Stomach smooth muscle (tissue), 2 donors: ENCODE data around the gene SUN5.

Experiments
- H3K27ac ChIP-seq: one replicate; pipeline ENCODE4 v1.7.0; 2013; ENCODE audit warnings: mild to moderate bottlenecking, low read length, inconsistent platforms
- H3K27me3 ChIP-seq, 2 donors: one replicate each; pipeline ENCODE4 v1.7.0; 2013; ENCODE audit warnings: low read length in 2 of 2; ENCODE audit not compliant: insufficient read depth in 2 of 2, control insufficient read depth in 1 of 2
- H3K36me3 ChIP-seq, 2 donors: one replicate each; pipeline ENCODE4 v1.7.0; 2013; ENCODE audit warnings: low read length in 2 of 2; ENCODE audit not compliant: control insufficient read depth in 2 of 2, insufficient read depth in 2 of 2
- H3K4me1 ChIP-seq: one replicate; pipeline ENCODE4 v1.7.0; 2013; ENCODE audit warnings: low read length; ENCODE audit not compliant: control insufficient read depth, insufficient read depth
- H3K4me3 ChIP-seq, 2 donors: one replicate each; pipeline ENCODE4 v1.7.0; 2013; ENCODE audit warnings: low read length in 2 of 2
- H3K9ac ChIP-seq, 2 donors: one replicate each; pipeline ENCODE4 v1.7.0; 2013; ENCODE audit warnings: low read length in 2 of 2, mild to moderate bottlenecking in 1 of 2
- H3K9me3 ChIP-seq, 2 donors: one replicate each; pipeline ENCODE4 v1.7.0; 2013; ENCODE audit warnings: low read length in 2 of 2; ENCODE audit not compliant: control insufficient read depth in 2 of 2
- donor health status: healthy.
- donor health status: Pancreatic carcinoma.

SUN5 gene

DNA sequence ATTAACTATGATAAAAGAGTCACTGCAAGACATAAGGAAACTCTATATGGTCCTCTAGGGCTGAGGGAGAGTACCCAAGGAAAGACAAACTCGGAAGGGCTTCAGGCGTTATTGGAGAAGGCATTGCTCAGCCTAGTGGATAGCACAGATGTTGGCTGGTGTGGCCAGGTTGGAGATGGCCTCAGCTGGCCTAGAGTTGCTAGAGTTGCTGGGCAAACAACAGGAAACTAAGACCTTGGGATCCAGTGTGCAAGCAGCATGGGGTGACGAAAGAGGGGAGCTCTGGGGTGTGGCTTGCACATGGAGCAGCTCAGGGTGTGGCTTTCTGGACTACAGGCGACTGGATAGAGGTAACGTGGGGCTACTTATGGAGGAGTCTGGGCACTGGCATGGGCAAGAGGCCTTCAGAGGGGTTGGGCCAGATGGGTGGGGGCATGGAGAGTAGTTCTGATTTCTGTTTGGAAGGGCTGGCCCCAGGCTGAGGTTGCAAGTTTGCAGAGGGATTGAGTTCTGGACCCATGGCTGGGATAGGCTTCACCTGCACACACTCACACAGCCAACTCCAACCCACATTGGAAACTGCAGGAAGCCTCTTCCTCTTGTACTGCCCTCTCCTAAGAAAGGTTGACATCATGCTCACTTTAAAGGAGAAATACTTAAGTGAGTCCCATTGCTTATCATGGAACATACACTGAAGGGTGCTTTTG lies 22.0 kb upstream of the SUN5 start:
- no peaks in the 10 kb centered on the region for H3K9me3 ChIP-seq
- H3K4me1 ChIP-seq: no peaks in the 10 kb centered on the region
- H3K9ac ChIP-seq: no peak overlapping the region
- no peak overlapping the region for H3K4me3 ChIP-seq
- no peaks in the 10 kb centered on the region for H3K36me3 ChIP-seq
- H3K27ac ChIP-seq: no peak overlapping the region
- no peaks in the 10 kb centered on the region for H3K27me3 ChIP-seq

- H3K4me3 ChIP-seq: no peak overlapping the region
Measured at GRCh38 chr20:33025318-33025876, 21.2 kb upstream of the SUN5 start.

GRCh38 chr20:33024609-33025317 lies 20.5 kb upstream of the SUN5 start:
- H3K27ac ChIP-seq: no peak overlapping the region
- no peak overlapping the region for H3K9ac ChIP-seq
- H3K4me1 ChIP-seq: no peaks in the 10 kb centered on the region
- H3K27me3 ChIP-seq: no peaks in the 10 kb centered on the region
- no peaks in the 10 kb centered on the region for H3K36me3 ChIP-seq
- H3K9me3 ChIP-seq: no peaks in the 10 kb centered on the region
- H3K4me3 ChIP-seq: no peak overlapping the region

More at GRCh38 chr20:33025318-33025876, 21.2 kb upstream of the SUN5 start:
- Histone ChIP-seq H3K27me3 (no peaks in the 10 kb centered on the region), H3K9me3 (no peaks in the 10 kb centered on the region), H3K9ac (no peak overlapping the region), H3K36me3 (no peaks in the 10 kb centered on the region), H3K4me1 (no peaks in the 10 kb centered on the region), H3K27ac (no peak overlapping the region)

GRCh38 chr20:33024243-33024560 lies 20.0 kb upstream of the SUN5 start:
- H3K27me3 ChIP-seq: no peaks in the 10 kb centered on the region
- no peak overlapping the region for H3K27ac ChIP-seq
- no peaks in the 10 kb centered on the region for H3K4me1 ChIP-seq
- H3K9me3 ChIP-seq: no peaks in the 10 kb centered on the region
- no peak overlapping the region for H3K4me3 ChIP-seq
- H3K9ac ChIP-seq: no peak overlapping the region
- no peaks in the 10 kb centered on the region for H3K36me3 ChIP-seq

- Histone ChIP-seq H3K27me3 (no peaks in the 10 kb centered on the region), H3K36me3 (no peaks in the 10 kb centered on the region), H3K9ac (no peak overlapping the region), H3K9me3 (no peaks in the 10 kb centered on the region), H3K4me1 (no peaks in the 10 kb centered on the region), H3K27ac (no peak overlapping the region), H3K4me3 (no peak overlapping the region)
Measured at GRCh38 chr20:33023439-33024242, 19.4 kb upstream of the SUN5 start.

DNA sequence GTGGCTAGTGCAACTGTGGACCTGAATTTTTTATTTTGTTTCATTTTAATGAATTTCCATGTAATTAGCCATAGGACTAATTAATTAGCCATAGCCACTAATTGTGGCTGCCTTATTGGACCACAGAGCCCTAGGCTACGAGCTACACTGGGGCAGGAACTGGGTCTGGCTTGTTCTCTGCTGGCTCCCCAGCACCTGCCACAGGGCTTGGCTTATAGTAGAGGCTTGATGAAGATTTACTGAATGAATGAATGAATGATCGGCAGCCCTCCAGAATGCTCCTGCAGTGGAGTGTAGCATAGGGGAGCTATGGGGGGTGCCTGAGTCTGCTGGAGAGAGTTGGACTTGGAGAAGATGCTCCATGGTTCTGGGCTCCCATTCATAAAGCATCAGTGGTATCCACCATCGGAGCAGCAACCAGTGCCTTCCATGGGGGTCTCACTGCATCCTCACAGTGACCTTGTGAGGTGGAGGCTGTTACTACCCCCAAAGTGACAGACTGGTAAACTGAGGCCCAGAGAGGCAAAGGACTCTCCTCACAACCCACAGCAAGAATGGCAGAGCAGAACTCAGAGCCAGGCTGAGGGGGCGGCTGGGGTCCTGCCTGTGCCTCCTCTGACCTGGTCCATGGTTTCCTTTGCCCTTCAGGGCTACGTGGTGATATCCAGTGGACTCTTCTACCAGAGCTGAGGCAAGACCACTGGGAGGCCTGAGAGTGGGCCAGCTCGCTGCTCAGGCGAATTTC lies 18.6 kb upstream of the SUN5 start:
- no peaks in the 10 kb centered on the region for H3K36me3 ChIP-seq
- H3K27me3 ChIP-seq: no peaks in the 10 kb centered on the region
- no peaks in the 10 kb centered on the region for H3K4me1 ChIP-seq
- H3K9ac ChIP-seq: no peak overlapping the region
- H3K9me3 ChIP-seq: no peaks in the 10 kb centered on the region
- no peak overlapping the region for H3K4me3 ChIP-seq
- H3K27ac ChIP-seq: no peak overlapping the region

DNA sequence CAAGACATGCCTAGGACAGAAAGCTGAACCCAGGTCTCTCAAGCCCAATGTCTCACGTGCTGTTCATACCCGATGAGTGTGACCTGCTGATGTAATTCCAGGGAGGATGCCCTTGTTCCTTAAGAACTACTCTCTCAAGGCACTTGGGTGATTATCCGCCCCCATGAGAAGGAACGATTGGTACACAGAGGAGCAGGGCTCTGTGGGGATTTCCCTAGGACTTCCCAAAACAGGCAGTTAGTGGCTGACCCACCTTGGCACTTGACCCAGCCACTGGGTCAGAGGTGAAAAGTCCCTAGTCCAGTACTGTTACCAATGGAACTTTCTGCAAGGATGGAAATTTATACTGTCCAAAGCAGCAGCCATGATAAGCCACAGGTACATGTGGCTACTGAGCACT lies 18.1 kb upstream of the SUN5 start:
- Histone ChIP-seq H3K4me3 (no peak overlapping the region), H3K9ac (no peak overlapping the region), H3K36me3 (no peaks in the 10 kb centered on the region), H3K9me3 (no peaks in the 10 kb centered on the region), H3K27me3 (no peaks in the 10 kb centered on the region), H3K27ac (no peak overlapping the region), H3K4me1 (no peaks in the 10 kb centered on the region)

DNA sequence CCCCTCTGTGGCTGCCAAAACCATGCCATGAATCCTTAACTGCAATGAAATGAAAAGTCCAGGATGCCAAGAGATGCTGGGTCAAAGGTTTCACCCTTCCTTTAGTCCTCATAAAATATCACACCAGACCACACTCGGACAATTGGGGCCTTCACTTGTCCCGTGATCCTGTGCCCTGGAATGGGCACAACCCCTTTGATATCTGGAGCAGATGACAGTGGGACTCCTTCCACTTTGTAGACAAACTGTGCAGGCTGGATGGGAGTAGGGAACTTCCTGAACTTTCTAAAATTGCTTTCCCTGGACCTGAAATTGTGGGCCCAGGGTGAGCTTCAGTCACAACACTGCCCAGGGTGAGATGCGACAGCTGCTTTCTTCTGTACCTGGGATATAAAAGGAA lies 17.6 kb upstream of the SUN5 start:
- no peak overlapping the region for H3K9ac ChIP-seq
- H3K36me3 ChIP-seq: no peaks in the 10 kb centered on the region
- no peaks in the 10 kb centered on the region for H3K9me3 ChIP-seq
- H3K27me3 ChIP-seq: no peaks in the 10 kb centered on the region
- no peak overlapping the region for H3K27ac ChIP-seq
- no peaks in the 10 kb centered on the region for H3K4me1 ChIP-seq
- no peak overlapping the region for H3K4me3 ChIP-seq

GRCh38 chr20:33020278-33021161 lies 16.3 kb upstream of the SUN5 start:
- Histone ChIP-seq H3K4me1 (no peaks in the 10 kb centered on the region), H3K27me3 (peaks cover 0 to 3% of the 10 kb centered on the region in 2 donors), H3K27ac (no peak overlapping the region), H3K9me3 (no peaks in the 10 kb centered on the region), H3K9ac (no peak overlapping the region), H3K36me3 (no peaks in the 10 kb centered on the region), H3K4me3 (no peak overlapping the region)
